Sigmoid colon (tissue), 7 donors: ENCODE measurements around the gene LCE2D. TPM values are rescaled to one million over a fixed set of nuclear protein-coding genes. Genes with fewer than 3 reads are reported as not detected.

Source experiments
- polyA plus RNA-seq, 3 donors: library from polyadenylated mRNA; stranded (reverse); fragments of 200-250 nt; gene quantifications; one replicate each; pipeline ENCODE4 v1.2.3, GENCODE V29; 2013
- small RNA-seq, 3 donors: library from RNA; depleted of rRNA; stranded (forward); fragments of <200 nt; gene quantifications; one replicate each; pipeline ENCODE3, GENCODE V24; 2016
- total RNA-seq, 4 donors: library from RNA; depleted of rRNA; stranded (reverse); fragments of >200 nt; gene quantifications; one replicate each; pipeline ENCODE4 v1.1.0, GENCODE V29; 2016
- donor health status: healthy with polysubstance abuse.
- donor health status: Bipolar disorder and iron deficiency.
- donor health status: healthy.

LCE2D gene
- total and polyA plus RNA-seq, 7 donors: not detected

Small RNA genes within 50 kb of the gene (small RNA-seq; reads per million reads assigned to genes)
- gene LCE3A (0 reads per million in 3 donors), gene LCE3B (0 reads per million in 3 donors)

Other genes starting within 250 kb of the LCE2D start
- gene CRNN, start 249.1 kb upstream of the LCE2D start, total RNA-seq: not detected
- 1 to 10 TPM in 1 of 3 donors, under 1 TPM in 1, not detected in 1; 0.61 to 3.6 TPM for gene CRNN, start 249.1 kb upstream of the LCE2D start, polyA plus RNA-seq
- gene LCE5A, start 152.6 kb upstream of the LCE2D start, total RNA-seq: not detected
- not detected for gene LCE5A, start 152.6 kb upstream of the LCE2D start, polyA plus RNA-seq
- gene CRCT1, start 148.9 kb upstream of the LCE2D start, total RNA-seq: not detected
- gene CRCT1, start 148.9 kb upstream of the LCE2D start, polyA plus RNA-seq: under 1 TPM in 1 of 3 donors, not detected in 2; 0.28 TPM
- gene LCE3E, start 96.6 kb upstream of the LCE2D start, total RNA-seq: not detected
- not detected for gene LCE3E, start 96.6 kb upstream of the LCE2D start, polyA plus RNA-seq
- gene LCE3D, start 82.9 kb upstream of the LCE2D start, total RNA-seq: not detected
- not detected for gene LCE3D, start 82.9 kb upstream of the LCE2D start, polyA plus RNA-seq
- gene LCE3C, start 63.1 kb upstream of the LCE2D start, total RNA-seq: not detected
- not detected for gene LCE3C, start 63.1 kb upstream of the LCE2D start, polyA plus RNA-seq
- gene LCE3B, start 49.6 kb upstream of the LCE2D start, total RNA-seq: not detected
- gene LCE3B, start 49.6 kb upstream of the LCE2D start, polyA plus RNA-seq: not detected
- gene LCE3A, start 40.3 kb upstream of the LCE2D start, total RNA-seq: not detected
- not detected for gene LCE3A, start 40.3 kb upstream of the LCE2D start, polyA plus RNA-seq
- gene LCE2C, start 11.9 kb downstream of the LCE2D start, total RNA-seq: not detected
- gene LCE2C, start 11.9 kb downstream of the LCE2D start, polyA plus RNA-seq: not detected
- not detected for gene LCE2B, start 22.7 kb downstream of the LCE2D start, total RNA-seq
- not detected for gene LCE2B, start 22.7 kb downstream of the LCE2D start, polyA plus RNA-seq
- gene LCE2A, start 35.0 kb downstream of the LCE2D start, total RNA-seq: not detected
- not detected for gene LCE2A, start 35.0 kb downstream of the LCE2D start, polyA plus RNA-seq
- not detected for gene LCE4A, start 44.8 kb downstream of the LCE2D start, total RNA-seq
- not detected for gene LCE4A, start 44.8 kb downstream of the LCE2D start, polyA plus RNA-seq
- gene KPRP, start 94.6 kb downstream of the LCE2D start, total RNA-seq: not detected
- gene KPRP, start 94.6 kb downstream of the LCE2D start, polyA plus RNA-seq: not detected
- gene LCE1F, start 111.8 kb downstream of the LCE2D start, total RNA-seq: not detected
- not detected for gene LCE1F, start 111.8 kb downstream of the LCE2D start, polyA plus RNA-seq
- gene LCE1E, start 122.9 kb downstream of the LCE2D start, total RNA-seq: not detected
- gene LCE1E, start 122.9 kb downstream of the LCE2D start, polyA plus RNA-seq: not detected
- not detected for gene LCE1D, start 133.3 kb downstream of the LCE2D start, total RNA-seq
- not detected for gene LCE1D, start 133.3 kb downstream of the LCE2D start, polyA plus RNA-seq
- gene LCE1C, start 143.3 kb downstream of the LCE2D start, total RNA-seq: not detected
- gene LCE1C, start 143.3 kb downstream of the LCE2D start, polyA plus RNA-seq: not detected
- not detected for gene LCE1B, start 148.6 kb downstream of the LCE2D start, total RNA-seq
- gene LCE1B, start 148.6 kb downstream of the LCE2D start, polyA plus RNA-seq: not detected
- not detected for gene LCE1A, start 164.1 kb downstream of the LCE2D start, total RNA-seq
- gene LCE1A, start 164.1 kb downstream of the LCE2D start, polyA plus RNA-seq: not detected
- gene LCE6A, start 179.5 kb downstream of the LCE2D start, total RNA-seq: not detected
- gene LCE6A, start 179.5 kb downstream of the LCE2D start, polyA plus RNA-seq: 1 to 10 TPM in 1 of 3 donors, not detected in 2; 2.4 TPM
- gene LCE7A, start 196.6 kb downstream of the LCE2D start, total RNA-seq: not detected
- not detected for gene LCE7A, start 196.6 kb downstream of the LCE2D start, polyA plus RNA-seq
- gene SMCP, start 214.9 kb downstream of the LCE2D start, total RNA-seq: not detected
- not detected for gene SMCP, start 214.9 kb downstream of the LCE2D start, polyA plus RNA-seq
- gene IVL, start 245.2 kb downstream of the LCE2D start, total RNA-seq: not detected
- 1 to 10 TPM in 1 of 3 donors, under 1 TPM in 1, not detected in 1; 0.03 to 1.2 TPM for gene IVL, start 245.2 kb downstream of the LCE2D start, polyA plus RNA-seq